ENCODE results near the gene TBP. TPM values are rescaled to one million over a fixed set of nuclear protein-coding genes. Genes with fewer than 3 reads are reported as not detected.

Gene TBP
- total RNA-seq, 1 experiment from 2014 or later: 15.7 TPM

DNA sequence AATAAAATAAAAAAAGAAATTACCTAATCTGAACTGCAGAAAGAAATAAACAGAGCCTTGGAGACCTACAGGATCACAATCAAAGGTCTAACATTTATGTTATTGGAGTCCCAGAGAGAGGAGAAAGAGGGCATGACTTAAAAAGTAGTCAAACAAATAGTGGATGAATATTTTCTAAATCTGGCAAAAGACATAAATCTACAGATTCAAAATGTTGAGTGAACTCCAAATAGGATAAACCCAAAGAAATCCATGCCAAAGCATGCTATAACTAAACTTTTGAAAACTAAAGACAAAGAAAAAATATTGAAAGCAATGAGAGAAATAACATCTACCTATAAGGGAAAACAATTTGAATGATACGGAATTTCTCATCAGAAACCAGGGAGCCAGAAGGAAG lies 39.3 kb upstream of the TBP start:
- no peak overlapping the region for H3K4me2 ChIP-seq (ENCODE audit: low read length)
- POLR2A ChIA-PET (ENCODE audit: unreplicated experiment): no interaction called here
- intact Hi-C loops (cut with micrococcal nuclease): loop anchor here (5.0 kb wide), 4 partner anchors 88 to 723 kb away; no protein-coding TSS in a partner anchor
- H3K9ac ChIP-seq (ENCODE audit: low read length): no peak overlapping the region
- no peaks in the 10 kb centered on the region for H3K79me2 ChIP-seq (ENCODE audit: low read length)
- H3K27ac ChIP-seq (ENCODE audit: low read length): no peak overlapping the region
- no TSS peak for BruUV-seq (replicated peaks)
- H3K36me3 ChIP-seq (ENCODE audit: low read depth, low read length): no peaks in the 10 kb centered on the region
- ATAC-seq (no peak), DNase-seq (no peak)
- H3K9me2 ChIP-seq (replicated peaks; ENCODE audit: low read length): no peaks in the 10 kb centered on the region
- TF ChIP-seq, protein P1, sequence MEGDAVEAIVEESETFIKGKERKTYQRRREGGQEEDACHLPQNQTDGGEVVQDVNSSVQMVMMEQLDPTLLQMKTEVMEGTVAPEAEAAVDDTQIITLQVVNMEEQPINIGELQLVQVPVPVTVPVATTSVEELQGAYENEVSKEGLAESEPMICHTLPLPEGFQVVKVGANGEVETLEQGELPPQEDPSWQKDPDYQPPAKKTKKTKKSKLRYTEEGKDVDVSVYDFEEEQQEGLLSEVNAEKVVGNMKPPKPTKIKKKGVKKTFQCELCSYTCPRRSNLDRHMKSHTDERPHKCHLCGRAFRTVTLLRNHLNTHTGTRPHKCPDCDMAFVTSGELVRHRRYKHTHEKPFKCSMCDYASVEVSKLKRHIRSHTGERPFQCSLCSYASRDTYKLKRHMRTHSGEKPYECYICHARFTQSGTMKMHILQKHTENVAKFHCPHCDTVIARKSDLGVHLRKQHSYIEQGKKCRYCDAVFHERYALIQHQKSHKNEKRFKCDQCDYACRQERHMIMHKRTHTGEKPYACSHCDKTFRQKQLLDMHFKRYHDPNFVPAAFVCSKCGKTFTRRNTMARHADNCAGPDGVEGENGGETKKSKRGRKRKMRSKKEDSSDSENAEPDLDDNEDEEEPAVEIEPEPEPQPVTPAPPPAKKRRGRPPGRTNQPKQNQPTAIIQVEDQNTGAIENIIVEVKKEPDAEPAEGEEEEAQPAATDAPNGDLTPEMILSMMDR (conservative IDR thresholded peaks at IDR 0.05; ENCODE audit: low read depth, low read length): no peak
- TF ChIP-seq EZH2phosphoT487 (IDR thresholded peaks at IDR 0.05; ENCODE audit: borderline replicate concordance, low read length) (no peak), EZH2 (IDR thresholded peaks at IDR 0.05; ENCODE audit: low read length, unreplicated experiment) (no peak)
- CTCF ChIA-PET: no interaction called here
- H3K4me1 ChIP-seq (ENCODE audit: insufficient read depth, low read length): no peaks in the 10 kb centered on the region; the same call in 1 of the 2 replicates
- H2AFZ ChIP-seq (ENCODE audit: low read length): no peak overlapping the region
- no peaks in the 10 kb centered on the region for H3K9me3 ChIP-seq (ENCODE audit: low read length)
- H3K27me3 ChIP-seq (ENCODE audit: low read length): peaks cover 9% of the 10 kb centered on the region; the same call in 1 of the 2 replicates
- no peak overlapping the region for H3K4me3 ChIP-seq (ENCODE audit: low read length)
- H3F3A ChIP-seq (ENCODE audit: low read length, unreplicated experiment): no peaks in the 10 kb centered on the region
- no peaks in the 10 kb centered on the region for H4K20me1 ChIP-seq (ENCODE audit: low read length)

DNA sequence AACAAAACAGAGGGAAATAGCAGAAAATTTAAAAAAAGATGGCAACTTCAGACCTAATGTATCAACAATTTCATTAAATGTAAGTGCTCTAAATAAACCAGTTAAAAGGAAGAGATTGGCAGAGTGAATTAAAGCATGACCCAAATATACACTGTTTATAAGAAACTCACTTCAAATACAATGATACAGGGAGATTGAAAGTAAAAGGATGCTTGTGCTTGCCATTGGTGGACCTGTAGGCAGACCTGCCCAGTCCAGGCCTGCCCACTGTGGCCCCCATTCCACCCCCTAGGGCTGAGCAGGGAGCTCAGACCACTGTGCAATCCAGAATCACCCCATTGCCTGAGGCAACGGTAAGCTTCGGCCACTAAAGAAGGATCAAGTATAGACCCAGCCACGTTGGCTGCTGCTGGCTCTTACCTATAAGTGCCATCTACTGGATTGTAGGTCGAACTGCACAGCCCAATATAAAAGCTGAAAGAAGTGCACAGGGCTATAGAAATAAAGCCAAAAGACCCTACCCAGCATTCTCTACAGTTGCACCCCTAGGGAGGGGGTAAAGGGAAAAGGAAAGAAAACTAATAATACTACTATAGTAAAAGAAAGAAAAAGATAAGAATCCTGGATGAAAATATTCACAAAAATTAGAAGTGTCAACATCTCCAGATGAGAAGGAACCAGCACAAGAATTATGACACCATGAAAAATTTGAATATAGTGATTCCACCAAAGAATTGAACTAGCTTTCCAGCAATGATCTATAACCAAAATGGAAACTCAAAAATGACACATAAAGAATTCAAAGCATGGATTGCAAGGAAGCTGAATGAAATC lies 37.2 kb upstream of the TBP start:
- DNase-seq (peak; percentile 63), ATAC-seq (peak; percentile 83)
- CTCF ChIA-PET: interaction anchor here (0.8 kb wide), 1 partner anchor 144 kb away, joined by 5 read pairs; no protein-coding TSS in a partner anchor
- Histone ChIP-seq H3K4me2 (ENCODE audit: low read length) (peak overlapping the region; percentile 65), H2AFZ (ENCODE audit: low read length) (peak overlapping the region; percentile 69), H3K9me2 (replicated peaks; ENCODE audit: low read length) (no peaks in the 10 kb centered on the region), H3K36me3 (ENCODE audit: low read depth, low read length) (no peaks in the 10 kb centered on the region), H3F3A (ENCODE audit: low read length, unreplicated experiment) (no peaks in the 10 kb centered on the region), H4K20me1 (ENCODE audit: low read length) (no peaks in the 10 kb centered on the region), H3K27ac (ENCODE audit: low read length) (no peak overlapping the region), H3K9me3 (ENCODE audit: low read length) (no peaks in the 10 kb centered on the region), H3K4me3 (ENCODE audit: low read length) (peak overlapping the region; percentile 25; the same call in 1 of the 2 replicates), H3K27me3 (ENCODE audit: low read length) (peaks cover 15% of the 10 kb centered on the region; the same call in 1 of the 2 replicates), H3K4me1 (ENCODE audit: insufficient read depth, low read length) (no peaks in the 10 kb centered on the region; the same call in 1 of the 2 replicates), H3K79me2 (ENCODE audit: low read length) (no peaks in the 10 kb centered on the region), H3K9ac (ENCODE audit: low read length) (no peak overlapping the region)
- intact Hi-C loops (cut with micrococcal nuclease): loop anchor here (5.0 kb wide), 4 partner anchors 90 to 725 kb away; no protein-coding TSS in a partner anchor
- BruUV-seq (replicated peaks): no TSS peak
- TF ChIP-seq, protein P1 (conservative IDR thresholded peaks at IDR 0.05; ENCODE audit: low read depth, low read length): peak; percentile 76
- no peak for TF ChIP-seq EZH2phosphoT487 (IDR thresholded peaks at IDR 0.05; ENCODE audit: borderline replicate concordance, low read length)
- POLR2A ChIA-PET (ENCODE audit: unreplicated experiment): no interaction called here
